ENCODE measurements around the gene MYO1B.

DNA sequence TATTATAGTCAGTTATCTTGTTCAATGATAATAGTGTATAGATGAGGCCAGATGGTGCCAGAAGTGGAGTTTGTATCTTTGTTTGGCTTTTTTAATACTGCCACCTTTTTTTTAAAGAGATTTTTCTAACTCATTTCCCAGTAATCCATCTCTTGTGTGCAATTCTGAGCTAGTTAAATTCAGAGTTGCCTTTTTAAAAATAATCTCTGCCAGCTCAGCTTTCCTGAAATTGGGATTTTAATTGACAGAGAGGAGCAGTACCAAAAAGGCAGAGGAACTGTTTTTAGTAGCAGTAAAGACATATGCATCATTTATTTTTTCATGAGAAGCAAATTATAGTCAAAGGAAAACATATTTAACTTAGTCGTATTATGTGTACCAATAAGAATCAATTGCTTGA, 185.3 kb downstream of the MYO1B start:
- no peak for TF ChIP-seq TEAD4 (IDR thresholded peaks at IDR 0.05; ENCODE audit: low read depth, low read length)
- TF ChIP-seq POU5F1 (IDR thresholded peaks at IDR 0.05; ENCODE audit: low read depth, low read length): no peak
- TF ChIP-seq, protein P1, sequence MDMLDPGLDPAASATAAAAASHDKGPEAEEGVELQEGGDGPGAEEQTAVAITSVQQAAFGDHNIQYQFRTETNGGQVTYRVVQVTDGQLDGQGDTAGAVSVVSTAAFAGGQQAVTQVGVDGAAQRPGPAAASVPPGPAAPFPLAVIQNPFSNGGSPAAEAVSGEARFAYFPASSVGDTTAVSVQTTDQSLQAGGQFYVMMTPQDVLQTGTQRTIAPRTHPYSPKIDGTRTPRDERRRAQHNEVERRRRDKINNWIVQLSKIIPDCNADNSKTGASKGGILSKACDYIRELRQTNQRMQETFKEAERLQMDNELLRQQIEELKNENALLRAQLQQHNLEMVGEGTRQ (IDR thresholded peaks at IDR 0.05; ENCODE audit: low read length): no peak
- TF ChIP-seq, protein P2, sequence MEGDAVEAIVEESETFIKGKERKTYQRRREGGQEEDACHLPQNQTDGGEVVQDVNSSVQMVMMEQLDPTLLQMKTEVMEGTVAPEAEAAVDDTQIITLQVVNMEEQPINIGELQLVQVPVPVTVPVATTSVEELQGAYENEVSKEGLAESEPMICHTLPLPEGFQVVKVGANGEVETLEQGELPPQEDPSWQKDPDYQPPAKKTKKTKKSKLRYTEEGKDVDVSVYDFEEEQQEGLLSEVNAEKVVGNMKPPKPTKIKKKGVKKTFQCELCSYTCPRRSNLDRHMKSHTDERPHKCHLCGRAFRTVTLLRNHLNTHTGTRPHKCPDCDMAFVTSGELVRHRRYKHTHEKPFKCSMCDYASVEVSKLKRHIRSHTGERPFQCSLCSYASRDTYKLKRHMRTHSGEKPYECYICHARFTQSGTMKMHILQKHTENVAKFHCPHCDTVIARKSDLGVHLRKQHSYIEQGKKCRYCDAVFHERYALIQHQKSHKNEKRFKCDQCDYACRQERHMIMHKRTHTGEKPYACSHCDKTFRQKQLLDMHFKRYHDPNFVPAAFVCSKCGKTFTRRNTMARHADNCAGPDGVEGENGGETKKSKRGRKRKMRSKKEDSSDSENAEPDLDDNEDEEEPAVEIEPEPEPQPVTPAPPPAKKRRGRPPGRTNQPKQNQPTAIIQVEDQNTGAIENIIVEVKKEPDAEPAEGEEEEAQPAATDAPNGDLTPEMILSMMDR (IDR thresholded peaks at IDR 0.05; ENCODE audit: control extremely low read depth in 1 of 3, insufficient read depth in 1 of 3, low read depth in 1 of 3, low read length in 3 of 3): no peak
- no peak for TF ChIP-seq MAFK (IDR thresholded peaks at IDR 0.05; ENCODE audit: low read depth, low read length)
- TF ChIP-seq SIN3A (conservative IDR thresholded peaks at IDR 0.05 in 1 of 2, IDR thresholded peaks at IDR 0.05 in 1 of 2; ENCODE audit: low read depth in 1 of 2, low read length in 2 of 2): no peak
- no peak for TF ChIP-seq TAF1 (IDR thresholded peaks at IDR 0.05; ENCODE audit: low read depth, low read length)
- no peak for TF ChIP-seq RFX5 (IDR thresholded peaks at IDR 0.05; ENCODE audit: borderline replicate concordance, low read depth, low read length)
- TF ChIP-seq, protein P3, sequence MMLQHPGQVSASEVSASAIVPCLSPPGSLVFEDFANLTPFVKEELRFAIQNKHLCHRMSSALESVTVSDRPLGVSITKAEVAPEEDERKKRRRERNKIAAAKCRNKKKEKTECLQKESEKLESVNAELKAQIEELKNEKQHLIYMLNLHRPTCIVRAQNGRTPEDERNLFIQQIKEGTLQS (IDR thresholded peaks at IDR 0.05; ENCODE audit: insufficient read depth, low read depth, low read length): no peak
- no peak for TF ChIP-seq YY1 (IDR thresholded peaks at IDR 0.05; ENCODE audit: low read depth, low read length)
- TF ChIP-seq POLR2AphosphoS5 (IDR thresholded peaks at IDR 0.05; ENCODE audit: low read depth, low read length): no peak

All from H1 (cell line).